ENCODE measurements around the gene PRG2.

Gene PRG2

DNA sequence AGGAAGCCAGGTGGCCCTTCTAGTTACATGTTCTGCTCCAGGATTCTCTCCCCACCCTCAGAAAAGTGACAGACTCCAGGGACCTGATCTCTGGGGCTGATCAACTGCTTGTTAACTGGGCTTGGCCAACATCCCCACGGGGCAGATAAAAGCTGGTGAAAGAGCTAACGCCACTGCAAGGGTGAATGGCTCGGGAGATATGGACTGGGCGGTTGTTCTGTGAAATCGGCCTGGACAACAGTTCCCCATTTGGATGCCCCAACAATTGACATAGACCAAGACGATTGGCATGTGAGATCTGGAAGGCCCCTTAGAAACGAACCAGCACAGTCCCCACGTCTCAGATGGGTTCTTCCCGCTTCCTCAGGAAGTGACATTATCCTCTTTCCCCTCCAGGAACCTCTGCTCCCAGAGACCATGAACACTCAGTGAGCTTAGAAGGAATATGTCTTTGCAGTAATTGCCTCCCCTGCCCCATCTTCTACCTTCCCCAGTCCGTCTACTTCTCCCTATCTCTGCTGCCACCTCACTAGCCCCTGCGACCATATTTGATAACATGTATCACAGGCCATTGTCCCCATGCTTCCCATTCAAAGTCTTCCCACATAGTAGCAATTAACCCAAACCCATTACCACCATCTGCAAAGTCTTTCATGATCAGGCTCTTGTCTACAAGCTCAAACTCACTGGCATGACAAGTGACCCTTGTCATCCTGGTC, 5.6 kb upstream of the PRG2 start:
- FAIRE-seq: no peak

DNA sequence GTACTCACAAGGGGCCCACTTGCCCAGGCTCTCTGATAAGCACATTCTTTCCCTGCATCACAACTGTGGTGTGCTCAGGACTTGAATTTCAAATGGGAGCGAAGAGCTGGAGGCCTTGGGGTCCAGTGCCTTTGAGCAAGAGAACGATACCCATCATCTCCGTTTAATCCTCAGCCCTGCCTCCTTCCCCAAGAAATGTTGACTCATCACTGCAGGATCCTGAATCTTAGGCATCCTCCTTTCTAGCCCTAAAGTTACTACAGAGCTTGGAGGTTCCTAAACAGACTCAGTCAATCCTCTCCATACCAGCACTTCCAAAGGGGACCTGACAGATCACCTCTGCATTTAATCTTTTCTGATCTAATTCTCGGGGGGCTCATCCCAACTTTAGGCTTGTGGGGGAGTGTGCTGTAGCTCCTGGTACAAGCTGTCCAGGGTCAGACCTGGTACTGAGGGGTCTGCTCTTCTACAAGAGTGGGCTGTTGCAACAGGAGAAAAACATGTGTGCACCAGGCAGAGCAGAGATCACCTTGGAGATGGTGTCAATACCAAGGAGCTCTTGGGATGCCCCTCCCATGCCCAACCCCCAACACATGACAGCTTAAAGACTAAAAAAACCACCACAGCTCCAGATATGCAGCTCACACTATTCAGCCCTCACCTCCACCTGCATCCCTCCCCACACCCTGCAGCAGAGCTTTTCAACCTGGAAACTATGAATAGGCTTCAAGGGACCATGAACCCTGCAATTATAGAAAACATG, 3.9 kb upstream of the PRG2 start:
- no peak for FAIRE-seq

- no peak for FAIRE-seq
Measured at GRCh38 chr11:57392763-57393105, 2.3 kb upstream of the PRG2 start.

DNA sequence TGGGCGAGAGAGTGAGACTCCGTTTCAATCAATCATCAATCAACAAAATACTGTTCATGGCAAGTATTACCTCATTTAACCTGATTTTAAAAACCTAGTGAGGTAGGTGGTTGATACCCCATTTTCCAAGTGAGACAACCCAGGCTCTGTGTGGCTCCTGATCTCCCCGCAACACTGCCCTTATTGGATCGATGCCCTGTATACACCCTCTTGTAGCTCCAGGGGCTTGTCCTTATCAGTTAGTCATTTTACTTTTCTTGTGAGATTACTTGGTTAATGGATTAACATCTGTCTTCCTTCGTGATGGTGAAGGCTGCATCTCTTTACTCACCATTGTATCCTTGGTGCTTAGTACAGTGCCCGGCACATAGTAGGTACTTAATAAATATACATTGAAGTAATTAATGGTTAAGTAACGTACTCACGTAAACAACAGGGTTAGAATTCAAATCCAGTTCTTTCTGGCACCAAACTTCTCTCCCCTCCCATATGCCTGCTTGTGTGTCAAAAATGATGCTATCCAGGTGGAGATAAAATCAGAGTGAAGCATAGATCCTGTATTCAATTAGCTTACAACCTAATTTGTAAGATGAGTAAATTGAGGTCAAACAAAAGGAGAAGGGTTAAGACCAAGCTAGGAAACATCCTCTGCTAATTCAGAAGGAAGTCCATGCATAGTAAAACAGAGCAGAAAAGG, 1.8 kb upstream of the PRG2 start:
- FAIRE-seq: no peak

GRCh38 chr11:57391539-57391938, 1.1 kb upstream of the PRG2 start:
- FAIRE-seq: no peak

DNA sequence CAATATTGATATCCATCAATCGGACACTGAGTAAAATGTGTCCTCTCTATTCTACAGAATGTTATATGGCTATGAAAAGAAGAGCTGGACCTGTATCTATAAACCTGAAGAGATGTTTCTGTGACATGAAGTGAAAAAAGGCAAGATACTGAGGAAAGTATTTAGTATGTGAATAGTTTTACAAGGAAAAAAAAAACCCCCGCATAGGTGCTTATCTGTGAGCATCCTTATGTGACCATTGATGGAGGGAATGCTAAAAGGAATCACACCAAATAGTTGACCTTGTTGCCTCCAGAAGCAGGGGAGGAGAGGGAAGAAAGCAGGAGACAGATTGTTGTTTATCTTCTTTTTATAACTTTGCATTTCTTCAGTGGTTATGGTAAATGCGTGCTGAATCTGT, 661 bp upstream of the PRG2 start:
- no peak for FAIRE-seq

DNA sequence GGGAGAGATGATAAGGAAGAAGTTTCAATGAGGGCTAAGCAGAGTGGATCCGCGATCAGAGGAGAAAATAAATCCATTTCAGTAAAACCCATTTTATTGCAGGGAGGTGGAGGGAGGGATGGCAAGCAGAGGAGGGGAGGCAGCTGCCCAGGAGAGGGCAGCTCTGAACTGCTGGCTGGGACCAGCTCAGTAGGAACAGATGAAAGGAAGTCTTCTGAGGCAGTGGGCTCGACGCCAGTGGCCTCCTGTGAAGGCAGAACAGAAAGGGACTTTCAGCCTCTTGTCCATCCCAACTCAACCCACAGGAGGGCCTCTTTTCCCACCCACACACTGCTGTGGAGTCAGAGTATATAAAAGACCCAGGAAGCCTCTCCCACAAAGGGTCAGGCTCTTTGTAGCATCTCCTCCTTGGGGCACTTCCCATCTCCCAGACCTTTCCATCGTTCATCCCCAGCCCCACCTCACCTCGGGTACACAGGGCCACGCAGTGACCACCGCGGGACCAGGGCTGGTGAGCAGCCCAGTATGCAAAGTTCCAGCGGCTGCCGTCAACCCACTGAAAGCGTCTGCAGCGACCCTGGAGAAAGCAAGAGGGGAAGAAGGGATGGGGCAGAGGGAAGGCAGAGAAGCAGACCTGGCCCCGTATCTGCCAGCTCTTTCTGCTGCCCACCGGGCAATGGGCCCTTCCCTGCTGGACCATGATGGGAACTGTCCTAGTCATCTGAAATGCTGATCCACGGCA, 3.0 kb downstream of the PRG2 start:
- no peak for FAIRE-seq

- FAIRE-seq: no peak
Measured at GRCh38 chr11:57386178-57386940, 4.1 kb downstream of the PRG2 start.

GRCh38 chr11:57380975-57381374, 9.5 kb downstream of the PRG2 start, which contains the start of gene PRG3:
Gene PRG3, minus strand, starts transcription at chr11:57381150. Its CDS starts 442 bp downstream, at chr11:57380708.
- FAIRE-seq: no peak

DNA sequence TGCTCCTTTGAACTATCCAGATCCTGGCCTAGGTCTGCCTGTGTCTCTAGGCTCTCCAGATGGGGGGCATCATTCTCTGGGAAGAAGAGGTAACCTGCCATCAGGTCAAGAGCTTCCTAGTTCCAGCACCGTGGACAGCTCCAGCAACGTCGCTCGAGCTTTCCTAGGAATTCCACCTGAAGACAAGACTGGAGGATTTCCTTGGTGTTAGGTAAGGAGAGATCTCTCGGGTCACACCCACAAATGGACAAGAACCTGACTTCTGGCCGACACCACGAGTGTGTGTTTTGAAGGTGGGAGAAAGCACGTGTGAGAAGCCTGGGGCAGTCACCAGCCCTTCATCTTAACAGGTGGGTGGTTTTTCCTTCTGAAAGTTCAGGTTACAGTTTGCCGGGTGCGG, 10.7 kb downstream of the PRG2 start:
- FAIRE-seq: no peak

DNA sequence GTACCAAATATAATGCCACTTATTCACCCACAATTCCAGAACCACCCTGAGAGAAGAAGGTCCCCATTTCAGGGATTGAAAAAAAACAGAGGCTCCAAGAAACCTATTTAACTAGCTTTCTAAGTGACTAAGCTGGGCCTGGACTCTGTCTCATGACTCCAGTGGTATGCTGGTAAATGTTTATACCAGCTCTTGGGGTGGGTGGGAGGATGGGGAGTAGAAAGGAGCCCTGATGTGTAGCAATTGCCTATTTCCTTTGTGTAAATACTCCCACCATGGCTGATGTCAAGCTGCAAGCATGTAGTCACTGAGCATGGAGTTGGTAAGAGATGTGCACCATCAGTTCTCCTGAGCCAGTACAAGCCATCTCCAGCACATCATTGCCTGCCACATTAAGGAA, 12.3 kb downstream of the PRG2 start:
- FAIRE-seq: no peak

- no peak for FAIRE-seq
Measured at GRCh38 chr11:57377107-57377506, 13.3 kb downstream of the PRG2 start.

DNA sequence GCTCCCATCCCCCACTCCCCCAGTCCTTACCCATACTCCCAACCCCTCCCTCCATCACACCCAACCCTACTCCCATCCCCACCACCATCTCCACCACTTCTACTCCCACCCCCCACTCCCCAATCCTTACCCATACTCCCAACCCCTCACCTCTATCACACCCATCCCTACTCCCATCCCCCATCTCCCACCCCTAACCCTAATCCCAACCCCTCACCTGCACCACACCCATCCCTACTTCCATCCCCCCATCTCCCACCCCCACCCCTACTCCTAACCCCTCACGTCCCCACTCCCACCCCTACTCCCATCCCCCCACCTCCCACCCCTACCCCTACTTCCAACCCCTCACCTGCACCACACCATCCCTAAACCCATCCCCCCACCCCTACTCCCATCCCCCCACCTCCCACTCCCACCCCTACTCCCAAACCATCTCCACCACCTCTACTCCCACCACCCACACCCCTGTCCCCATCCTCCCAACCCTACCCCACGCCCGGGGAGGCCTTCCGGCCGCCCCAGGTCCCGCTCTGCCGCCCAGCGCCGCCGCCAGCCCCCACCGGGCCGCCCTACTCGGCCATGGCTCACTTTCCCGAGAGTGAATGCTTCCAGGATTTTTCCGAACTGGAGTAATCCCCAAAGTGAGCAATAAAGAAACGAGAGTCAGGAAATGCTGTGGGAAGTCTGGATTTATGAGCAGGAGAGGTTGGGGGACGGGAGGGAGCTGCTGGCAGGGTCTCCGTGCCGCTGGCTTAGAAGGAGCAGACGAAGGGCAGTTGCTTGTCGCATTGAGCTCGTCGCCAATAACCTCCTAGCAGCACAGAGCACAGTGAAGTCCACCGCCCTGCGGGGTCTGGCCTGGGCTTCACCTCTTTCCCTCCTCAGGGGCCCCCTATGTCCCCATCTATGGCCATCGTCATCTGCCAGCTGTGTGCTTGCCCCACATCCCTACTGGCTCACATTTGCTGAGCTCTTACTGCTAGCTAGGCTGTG, 14.1 kb downstream of the PRG2 start:
- FAIRE-seq: no peak

- FAIRE-seq: no peak
Measured at GRCh38 chr11:57375490-57375889, 15.0 kb downstream of the PRG2 start.

GRCh38 chr11:57374966-57375365, 15.5 kb downstream of the PRG2 start:
- no peak for FAIRE-seq

- FAIRE-seq: no peak
Measured at GRCh38 chr11:57373146-57373545, 17.3 kb downstream of the PRG2 start.

GRCh38 chr11:57370941-57371340, 19.5 kb downstream of the PRG2 start:
- no peak for FAIRE-seq

GRCh38 chr11:57370251-57370650, 20.2 kb downstream of the PRG2 start:
- no peak for FAIRE-seq

DNA sequence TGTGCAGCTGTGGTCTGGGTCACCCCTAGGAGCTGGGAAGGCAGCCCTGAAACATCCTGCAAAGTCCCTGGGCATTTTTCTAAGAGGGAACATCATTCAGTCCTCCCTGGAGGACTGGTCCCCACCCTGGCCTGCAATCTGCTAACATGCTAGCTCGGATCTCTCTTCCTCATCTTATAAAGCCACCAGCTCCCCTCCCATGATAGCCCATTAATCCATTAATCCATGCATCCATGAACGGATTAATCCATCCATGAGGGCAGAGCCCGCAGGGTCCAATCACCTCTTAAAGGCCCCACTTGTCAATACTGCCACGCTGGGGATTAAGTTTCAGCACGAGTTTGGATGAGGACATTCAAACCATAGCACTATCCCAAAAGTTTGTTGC, 21.6 kb downstream of the PRG2 start:
- no peak for FAIRE-seq

DNA sequence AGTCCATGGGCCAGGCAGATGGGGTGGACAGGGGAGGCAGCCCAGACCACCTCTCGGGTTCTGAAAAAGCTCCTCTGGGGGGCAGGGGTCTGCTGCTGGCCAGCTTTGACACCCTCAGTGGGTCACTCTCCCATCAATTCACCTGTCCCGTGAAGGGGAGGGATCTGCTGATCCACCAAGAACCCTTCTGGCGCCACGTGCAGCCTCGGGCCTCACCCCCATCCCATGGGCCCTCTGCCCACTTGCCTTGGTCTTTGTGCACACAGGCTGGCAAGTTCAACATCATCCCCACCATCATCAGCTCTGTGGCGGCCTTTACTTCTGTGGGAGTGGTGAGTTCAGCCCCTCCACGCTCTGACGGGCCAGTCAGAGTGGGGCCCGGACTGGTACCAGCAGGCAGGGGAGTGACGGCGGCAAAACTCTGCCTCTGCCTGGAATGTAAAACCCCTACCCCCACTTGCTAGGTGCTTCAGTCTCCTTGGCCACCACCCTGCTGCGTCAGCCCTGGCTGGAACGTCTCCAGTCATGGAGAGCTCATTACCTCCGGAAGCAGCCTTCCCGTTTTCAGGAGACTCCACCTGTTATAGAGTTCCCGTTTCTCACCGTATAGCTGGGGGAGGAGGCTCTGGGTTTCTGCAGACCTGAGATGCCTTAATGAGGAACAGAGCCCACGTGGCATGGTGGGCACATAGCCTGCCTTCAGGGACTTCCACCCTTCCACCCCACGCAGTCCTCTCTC, 22.2 kb downstream of the PRG2 start:
- no peak for FAIRE-seq

All from G401.6 (cell line).